Measurements from ENCODE around the gene ELMO1.

The ELMO1 gene

GRCh38 chr7:37364856-37365255, 83.8 kb downstream of the ELMO1 start:
- no peak for DNase-seq

GRCh38 chr7:37363536-37364491, 84.8 kb downstream of the ELMO1 start:
- DNase-seq, result no peak

- DNase-seq, result no peak
Observed at GRCh38 chr7:37362802-37363201, 85.9 kb downstream of the ELMO1 start.

- DNase-seq, result no peak
Observed at GRCh38 chr7:37360484-37360883, 88.2 kb downstream of the ELMO1 start.

- DNase-seq, result no peak
Observed at GRCh38 chr7:37359662-37360444, 88.8 kb downstream of the ELMO1 start.

DNA sequence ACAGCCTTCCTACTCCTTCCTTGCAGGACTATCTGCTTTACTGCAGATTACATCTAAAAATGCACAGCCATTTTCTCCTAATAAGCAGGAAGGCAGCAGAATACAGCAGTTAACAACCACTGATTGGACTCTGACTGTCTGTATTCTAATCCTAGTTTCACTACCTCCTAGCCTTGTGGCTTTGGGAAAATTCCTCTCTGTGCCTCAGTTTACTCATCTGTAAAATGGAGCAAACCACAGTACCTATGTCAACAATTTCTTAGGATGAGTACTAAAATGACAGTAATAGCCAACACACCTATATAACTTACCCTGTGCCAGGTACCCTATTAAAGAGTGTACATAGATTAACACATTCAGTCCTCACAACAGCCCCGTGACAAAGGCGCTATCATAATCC, 89.5 kb downstream of the ELMO1 start:
- DNase-seq, result no peak

- DNase-seq, result no peak
Observed at GRCh38 chr7:37357637-37357996, 91.0 kb downstream of the ELMO1 start.

DNA sequence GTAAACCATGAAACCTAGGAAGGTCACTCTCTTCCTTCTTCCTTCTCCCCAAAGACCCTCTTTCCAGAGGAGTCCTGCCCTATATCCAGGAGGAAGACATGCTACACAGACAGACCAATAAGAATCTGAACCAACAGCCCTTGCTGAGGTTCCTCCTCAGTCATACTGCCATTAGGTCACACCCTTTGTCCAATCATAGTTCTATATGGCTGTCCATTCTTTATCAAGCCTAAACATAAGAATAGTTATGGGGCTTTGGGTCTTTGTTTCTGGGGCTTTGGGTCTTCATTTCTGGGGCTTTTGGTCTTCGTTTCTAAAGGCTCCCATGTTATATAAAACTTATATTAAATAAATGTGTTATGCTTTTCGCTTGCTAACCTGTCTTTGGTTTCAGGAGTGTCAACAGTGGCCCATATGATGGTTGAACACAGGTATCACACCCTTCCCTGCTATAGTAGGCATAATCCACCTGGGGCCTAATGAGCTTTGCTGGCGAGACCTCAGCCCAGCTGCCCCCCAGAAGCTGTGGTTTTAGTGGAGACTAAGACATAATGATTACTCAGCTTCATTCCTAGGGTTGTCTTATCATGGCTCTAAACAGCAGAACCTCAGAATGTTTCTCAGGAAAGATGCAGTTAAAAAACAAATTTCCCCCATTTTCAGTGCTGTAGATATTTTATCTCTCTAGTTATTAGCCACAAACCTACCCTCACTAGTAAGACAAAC, 91.6 kb downstream of the ELMO1 start:
- no peak for DNase-seq

- DNase-seq, result no peak
Observed at GRCh38 chr7:37354656-37355131, 94.0 kb downstream of the ELMO1 start.

- DNase-seq, result no peak
Observed at GRCh38 chr7:37353949-37354655, 94.6 kb downstream of the ELMO1 start.

DNA sequence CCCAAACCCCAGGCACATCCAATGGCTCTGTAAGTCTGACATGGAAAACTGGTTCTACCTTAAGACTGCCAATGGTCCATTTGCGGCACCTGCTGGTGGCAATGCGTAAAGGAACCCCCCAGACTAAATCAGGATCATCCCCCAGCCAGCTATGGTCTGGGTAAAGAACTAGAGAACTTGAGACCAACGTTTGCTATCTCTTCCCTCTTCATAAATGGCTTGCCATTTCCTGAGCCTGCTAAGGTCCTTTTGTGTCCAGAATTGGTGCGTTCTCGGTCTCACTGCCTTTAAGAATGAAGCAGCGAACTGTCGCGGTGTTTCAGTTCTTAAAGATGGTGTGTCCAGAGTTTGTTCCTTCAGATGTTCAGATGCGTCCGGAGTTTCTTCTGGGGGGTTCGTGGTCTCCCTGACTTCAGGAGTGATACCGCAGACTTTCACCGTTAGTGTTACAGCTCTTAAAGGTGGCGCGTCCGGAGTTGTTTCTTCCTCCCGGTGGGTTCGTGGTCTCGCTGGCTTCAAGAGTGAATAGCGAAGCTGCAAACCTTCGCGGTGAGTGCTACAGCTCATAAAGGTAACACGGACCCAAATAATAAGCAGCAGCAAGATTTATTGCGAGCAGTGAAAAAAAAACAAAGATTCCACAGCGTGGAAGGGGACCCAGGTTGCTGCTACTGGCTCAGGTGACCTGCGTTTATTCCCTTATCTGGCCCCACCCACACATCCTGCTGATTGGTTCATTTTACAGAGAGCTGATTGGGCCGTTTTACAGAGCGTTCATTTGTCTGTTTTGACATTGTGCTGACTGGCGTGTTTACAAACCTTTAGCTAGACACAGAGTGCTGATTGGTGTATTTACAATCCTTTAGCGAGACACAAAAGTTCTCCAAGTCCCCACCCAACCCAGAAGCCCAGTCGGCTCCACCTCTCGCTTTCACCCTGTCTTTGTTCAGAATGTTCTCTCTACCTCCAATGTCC, 95.4 kb downstream of the ELMO1 start:
- DNase-seq, result peak; percentile 51

GRCh38 chr7:37352251-37352880, 96.3 kb downstream of the ELMO1 start:
- DNase-seq, result no peak

GRCh38 chr7:37351716-37352115, 96.9 kb downstream of the ELMO1 start:
- no peak for DNase-seq

GRCh38 chr7:37349979-37350590, 98.6 kb downstream of the ELMO1 start:
- DNase-seq, result no peak

- no peak for DNase-seq
Observed at GRCh38 chr7:37348982-37349381, 99.7 kb downstream of the ELMO1 start.

GRCh38 chr7:37346761-37347160, 101.9 kb downstream of the ELMO1 start:
- DNase-seq, result no peak

DNA sequence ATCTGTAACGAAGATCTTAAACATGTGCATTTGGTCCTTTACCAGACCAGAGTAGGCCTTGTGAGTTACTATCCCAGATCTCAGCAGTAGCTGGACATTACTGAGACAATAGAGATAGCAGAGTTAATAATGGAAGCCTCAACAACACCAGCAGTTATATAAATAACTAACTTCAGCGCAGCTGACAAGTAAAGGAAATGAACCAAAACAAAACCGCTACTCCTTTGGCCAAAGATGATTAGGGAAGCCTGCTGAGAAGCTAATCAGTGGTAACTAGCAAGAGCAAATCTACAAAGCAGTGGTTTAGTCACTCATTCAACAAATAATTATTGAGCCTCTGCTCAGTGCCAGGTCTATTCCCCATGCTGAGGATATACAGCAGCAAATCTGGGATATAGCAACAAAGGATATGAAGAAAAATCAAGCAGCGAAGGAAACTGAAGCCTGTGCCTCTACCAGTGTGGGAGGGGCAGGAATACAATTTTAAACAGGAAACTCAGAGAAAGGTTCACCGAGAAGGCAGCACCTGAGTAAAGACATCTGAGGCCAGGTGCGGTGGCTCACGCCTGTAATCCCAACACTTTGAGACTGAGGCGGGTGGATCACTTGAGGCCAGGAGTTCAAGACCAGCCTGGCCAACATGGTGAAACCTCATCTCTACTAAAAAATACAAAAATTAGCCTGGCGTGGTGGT, 103.6 kb downstream of the ELMO1 start:
- DNase-seq, result no peak

DNA sequence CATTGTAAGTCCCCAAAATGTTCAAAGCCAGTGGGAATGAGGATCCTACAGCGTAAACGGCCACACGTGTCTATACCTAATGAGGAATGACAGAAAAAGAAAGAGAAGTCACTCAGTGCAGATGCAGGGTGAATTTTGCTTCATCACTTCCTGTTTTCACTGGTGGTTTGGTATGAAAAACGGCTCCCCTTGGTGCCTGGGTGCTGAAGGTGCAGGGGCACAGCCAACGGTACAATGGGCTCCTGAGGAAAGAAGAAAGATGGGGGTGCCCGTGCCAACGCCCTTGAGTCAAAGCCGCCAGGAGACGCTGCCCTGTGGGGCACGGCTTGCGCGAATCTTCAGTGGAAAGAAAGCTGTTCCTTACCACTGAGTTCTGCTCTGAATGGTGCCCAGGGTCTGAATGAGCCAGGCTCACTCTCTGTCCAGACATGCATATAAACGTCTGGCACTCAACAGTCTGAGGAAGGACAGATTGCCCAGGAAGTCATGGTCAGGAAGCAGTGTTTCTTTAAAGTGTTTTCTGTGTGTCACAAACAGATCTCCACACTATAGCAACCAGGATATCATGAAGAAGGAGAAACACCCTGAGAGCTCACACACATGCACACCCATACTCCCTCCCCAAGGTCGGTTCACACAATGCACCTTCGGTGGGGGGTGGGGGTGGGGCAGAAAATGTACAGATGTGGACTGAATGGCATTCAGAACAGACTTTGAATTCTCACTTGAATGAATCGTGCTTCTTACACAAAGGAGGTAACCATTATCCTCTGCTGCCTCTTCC, 105.8 kb downstream of the ELMO1 start:
- DNase-seq, result peak; percentile 52

All from T-helper 9 cell (primary cell).